OCI-LY7 (cell line): ENCODE data around the gene AVPR2. TPM values are rescaled to one million over a fixed set of nuclear protein-coding genes. Genes with fewer than 3 reads are reported as not detected.

Experiments used
- BruUV-seq: library from RNA; stranded (reverse); fragments of 400-500 nt; replicated peaks from 2 replicates; lab custom pipeline; 2021; lab: Mats Ljungman, UMichigan
- CTCF ChIA-PET: fragments of 300-600 bp; sonication (Branson Sonifier 250); formaldehyde crosslinking; loops from one replicate; lab custom pipeline; 2022; ENCODE audit warnings: antibody characterized with exemption; ENCODE audit not compliant: unreplicated experiment; lab: Charles Lee
- POLR2A ChIA-PET: fragments of 300-600 bp; sonication (Branson Sonifier 250); formaldehyde crosslinking; loops from one replicate; lab custom pipeline; 2022; ENCODE audit warnings: antibody characterized with exemption; lab: Charles Lee
- DNase-seq: peaks from one replicate; pipeline ENCODE4 v3.0.0-alpha.2; 2015; ENCODE audit warnings: low spot score
- H2AFZ ChIP-seq: fragments of 200-600 bp; sonication (generic), shearing (Covaris generic); 2 replicates; pipeline ENCODE4 v1.6.1; 2014; ENCODE audit warnings: mild to moderate bottlenecking, antibody characterized with exemption, low read length, moderate library complexity
- H3K27ac ChIP-seq: fragments of 200-600 bp; sonication (generic); 2 replicates; pipeline ENCODE4 v1.5.1; 2014; ENCODE audit warnings: mixed run types, low read depth, mild to moderate bottlenecking, moderate library complexity, low read length, inconsistent platforms; ENCODE audit not compliant: poor library complexity, severe bottlenecking
- H3K36me3 ChIP-seq: fragments of 200-600 bp; sonication (generic); 2 replicates; pipeline ENCODE4 v1.6.1; 2014; ENCODE audit warnings: mild to moderate bottlenecking, antibody characterized with exemption, low read length, moderate library complexity, mixed read lengths; ENCODE audit not compliant: insufficient read depth
- H3K4me1 ChIP-seq: fragments of 200-600 bp; sonication (generic); 2 replicates; pipeline ENCODE4 v1.5.1; 2014; ENCODE audit warnings: mild to moderate bottlenecking, low read length; ENCODE audit not compliant: insufficient read depth, poor library complexity, severe bottlenecking
- H3K4me2 ChIP-seq: fragments of 200-600 bp; sonication (generic); 2 replicates; pipeline ENCODE4 v1.6.1; 2014; ENCODE audit warnings: mild to moderate bottlenecking, low read length
- H3K4me3 ChIP-seq: fragments of 200-600 bp; sonication (generic); 2 replicates; pipeline ENCODE4 v1.5.1; 2014; ENCODE audit warnings: mild to moderate bottlenecking, low read depth, low read length; ENCODE audit not compliant: poor library complexity, severe bottlenecking
- H3K79me2 ChIP-seq: fragments of 200-600 bp; sonication (generic); 2 replicates; pipeline ENCODE4 v1.6.1; 2016; ENCODE audit warnings: low read depth, mild to moderate bottlenecking, low read length, moderate library complexity, mixed read lengths; ENCODE audit not compliant: insufficient read depth
- H3K9me2 ChIP-seq: fragments of 200-600 bp; sonication (generic); 2 replicates; pipeline ENCODE4 v1.6.1; 2016; ENCODE audit warnings: mild to moderate bottlenecking, low read length, mixed read lengths; ENCODE audit not compliant: insufficient read depth
- H3K9me3 ChIP-seq: fragments of 200-600 bp; sonication (generic); 2 replicates; pipeline ENCODE4 v1.6.1; 2014; ENCODE audit warnings: mild to moderate bottlenecking, mixed run types, low read length, mixed read lengths
- H4K20me1 ChIP-seq: fragments of 200-600 bp; sonication (generic); 2 replicates; pipeline ENCODE4 v1.6.1; 2014; ENCODE audit warnings: mild to moderate bottlenecking, antibody characterized with exemption, low read length, moderate library complexity, mixed read lengths; ENCODE audit not compliant: insufficient read depth
- EZH2phosphoT487 ChIP-seq: fragments of 200-600 bp; sonication (generic); IDR thresholded peaks from 2 replicates; pipeline ENCODE4 v1.6.1; 2018; ENCODE audit warnings: low read depth, borderline replicate concordance, mild to moderate bottlenecking, mixed run types, antibody characterized with exemption, low read length, moderate library complexity, mixed read lengths
- intact Hi-C: fragments of 100-400 bp; cut with micrococcal nuclease; formaldehyde crosslinking; loops from one replicate; pipeline ENCODE4 v1.10.0; 2022; ENCODE audit not compliant: unreplicated experiment
- total RNA-seq, 2 experiments: library from RNA; depleted of rRNA in 1 of 2; stranded (reverse); fragments of >200 nt in 1 of 2; shearing (Covaris generic) in 1 of 2; gene quantifications; 2 replicates each; pipeline ENCODE4 v1.2.3, GENCODE V29; 2014 to 2022
- TF ChIP-seq, protein P1 (sequence below): fragments of 200-600 bp; sonication (generic); conservative IDR thresholded peaks from 2 replicates; pipeline ENCODE4 v1.5.1; 2014; ENCODE audit warnings: mild to moderate bottlenecking, antibody characterized with exemption, low read length, moderate library complexity, mixed read lengths

Gene AVPR2
- total RNA-seq, 2 experiments from 2014 or later, result 0.09 TPM; not detected in 1

DNA sequence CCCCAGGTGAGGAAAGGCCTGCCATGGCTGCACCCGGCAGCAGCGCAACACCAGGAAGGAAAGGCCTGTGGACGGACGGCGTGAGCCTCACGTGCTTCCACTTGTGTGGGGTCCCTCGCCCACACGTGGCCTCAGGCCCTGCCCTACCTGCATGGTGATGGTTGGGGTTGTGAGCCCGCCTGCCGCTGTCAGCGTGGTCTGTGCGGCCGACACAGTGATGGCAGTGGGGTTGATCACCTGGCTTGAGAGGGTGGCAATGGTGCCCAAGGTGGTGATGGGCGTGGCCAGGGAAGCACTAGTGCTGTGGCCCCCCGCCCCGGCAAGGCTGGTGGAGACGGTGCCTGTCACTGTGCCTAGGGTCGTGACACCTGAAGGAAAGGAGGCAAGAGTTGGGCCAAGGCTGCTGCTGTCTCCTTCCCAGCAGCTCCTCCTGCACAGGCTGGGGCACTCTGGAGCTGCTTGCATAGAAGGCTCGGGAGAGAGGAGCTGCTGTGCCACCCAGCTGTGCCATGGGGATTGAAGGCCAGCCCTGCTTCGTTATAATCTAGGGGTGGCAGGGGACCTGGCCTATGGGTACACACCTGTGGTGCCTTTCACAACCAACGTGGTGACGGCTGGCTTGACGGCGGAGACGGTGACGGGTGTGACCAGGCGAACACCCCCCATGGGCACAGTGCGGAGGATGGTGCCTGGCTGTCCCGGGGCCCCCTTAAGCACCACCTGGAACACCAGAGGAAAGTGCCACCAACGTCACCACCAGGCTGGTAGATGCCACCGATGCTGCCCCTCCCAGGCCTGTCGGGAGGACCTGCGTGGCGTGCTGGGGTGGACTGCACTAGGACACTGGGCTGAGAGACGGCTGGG lies 51.8 kb downstream of the AVPR2 start:
- ChIA-PET POLR2A (no interaction called here), CTCF (no interaction called here)
- no peak overlapping the region for H2AFZ ChIP-seq
- no peak overlapping the region for H3K4me2 ChIP-seq
- H3K9me3 ChIP-seq, result no peaks in the 10 kb centered on the region
- no peak overlapping the region for H3K27ac ChIP-seq
- H3K4me1 ChIP-seq, result no peaks in the 10 kb centered on the region
- TF ChIP-seq EZH2phosphoT487, result no peak
- TF ChIP-seq, protein P1, sequence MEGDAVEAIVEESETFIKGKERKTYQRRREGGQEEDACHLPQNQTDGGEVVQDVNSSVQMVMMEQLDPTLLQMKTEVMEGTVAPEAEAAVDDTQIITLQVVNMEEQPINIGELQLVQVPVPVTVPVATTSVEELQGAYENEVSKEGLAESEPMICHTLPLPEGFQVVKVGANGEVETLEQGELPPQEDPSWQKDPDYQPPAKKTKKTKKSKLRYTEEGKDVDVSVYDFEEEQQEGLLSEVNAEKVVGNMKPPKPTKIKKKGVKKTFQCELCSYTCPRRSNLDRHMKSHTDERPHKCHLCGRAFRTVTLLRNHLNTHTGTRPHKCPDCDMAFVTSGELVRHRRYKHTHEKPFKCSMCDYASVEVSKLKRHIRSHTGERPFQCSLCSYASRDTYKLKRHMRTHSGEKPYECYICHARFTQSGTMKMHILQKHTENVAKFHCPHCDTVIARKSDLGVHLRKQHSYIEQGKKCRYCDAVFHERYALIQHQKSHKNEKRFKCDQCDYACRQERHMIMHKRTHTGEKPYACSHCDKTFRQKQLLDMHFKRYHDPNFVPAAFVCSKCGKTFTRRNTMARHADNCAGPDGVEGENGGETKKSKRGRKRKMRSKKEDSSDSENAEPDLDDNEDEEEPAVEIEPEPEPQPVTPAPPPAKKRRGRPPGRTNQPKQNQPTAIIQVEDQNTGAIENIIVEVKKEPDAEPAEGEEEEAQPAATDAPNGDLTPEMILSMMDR, result no peak
- H4K20me1 ChIP-seq, result no peaks in the 10 kb centered on the region
- no peaks in the 10 kb centered on the region for H3K9me2 ChIP-seq
- intact Hi-C loops, result no loop called here
- peaks cover 99% of the 10 kb centered on the region for H3K36me3 ChIP-seq
- no peak overlapping the region for H3K4me3 ChIP-seq
- H3K79me2 ChIP-seq, result no peaks in the 10 kb centered on the region
- DNase-seq, result no peak
- no TSS peak for BruUV-seq

Other genes with a start within 250 kb of the AVPR2 start
- 0.19 and 1.1 TPM in 2 replicates for gene PNCK, start 230.9 kb upstream of the AVPR2 start, total RNA-seq (2014; rRNA removed; shearing (Covaris generic))
- gene PNCK, start 230.9 kb upstream of the AVPR2 start, total RNA-seq (2022), result not detected in 2 replicates
- gene SLC6A8, start 216.7 kb upstream of the AVPR2 start, total RNA-seq (2014; rRNA removed; shearing (Covaris generic)), result not detected in 2 replicates
- gene SLC6A8, start 216.7 kb upstream of the AVPR2 start, total RNA-seq (2022), result not detected in 2 replicates
- 43.0 and 47.0 TPM in 2 replicates for gene BCAP31, start 180.3 kb upstream of the AVPR2 start, total RNA-seq (2014; rRNA removed; shearing (Covaris generic))
- gene BCAP31, start 180.3 kb upstream of the AVPR2 start, total RNA-seq (2022), result 69.3 and 72.0 TPM in 2 replicates
- 2.7 and 6.9 TPM in 2 replicates for gene ABCD1, start 179.8 kb upstream of the AVPR2 start, total RNA-seq (2014; rRNA removed; shearing (Covaris generic))
- 8.8 TPM in 2 replicates for gene ABCD1, start 179.8 kb upstream of the AVPR2 start, total RNA-seq (2022)
- gene PLXNB3, start 140.4 kb upstream of the AVPR2 start, total RNA-seq (2014; rRNA removed; shearing (Covaris generic)), result not detected in 2 replicates
- not detected in 2 replicates for gene PLXNB3, start 140.4 kb upstream of the AVPR2 start, total RNA-seq (2022)
- gene SRPK3, start 123.6 kb upstream of the AVPR2 start, total RNA-seq (2014; rRNA removed; shearing (Covaris generic)), result not detected in 2 replicates
- not detected in 2 replicates for gene SRPK3, start 123.6 kb upstream of the AVPR2 start, total RNA-seq (2022)
- 52.5 and 53.2 TPM in 2 replicates for gene IDH3G, start 110.3 kb upstream of the AVPR2 start, total RNA-seq (2014; rRNA removed; shearing (Covaris generic))
- 47.5 and 51.8 TPM in 2 replicates for gene IDH3G, start 110.3 kb upstream of the AVPR2 start, total RNA-seq (2022)
- gene SSR4, start 110.0 kb upstream of the AVPR2 start, total RNA-seq (2014; rRNA removed; shearing (Covaris generic)), result 121 and 165 TPM in 2 replicates
- gene SSR4, start 110.0 kb upstream of the AVPR2 start, total RNA-seq (2022), result 156 and 186 TPM in 2 replicates
- not detected in 2 replicates for gene PDZD4, start 74.1 kb upstream of the AVPR2 start, total RNA-seq (2014; rRNA removed; shearing (Covaris generic))
- not detected in 2 replicates for gene PDZD4, start 74.1 kb upstream of the AVPR2 start, total RNA-seq (2022)
- not detected in 2 replicates for gene L1CAM, start 18.5 kb upstream of the AVPR2 start, total RNA-seq (2014; rRNA removed; shearing (Covaris generic))
- not detected in 2 replicates for gene L1CAM, start 18.5 kb upstream of the AVPR2 start, total RNA-seq (2022)
- gene ARHGAP4, start 21.6 kb downstream of the AVPR2 start, total RNA-seq (2014; rRNA removed; shearing (Covaris generic)), result 126 and 127 TPM in 2 replicates
- gene ARHGAP4, start 21.6 kb downstream of the AVPR2 start, total RNA-seq (2022), result 119 and 128 TPM in 2 replicates
- 77.5 and 82.7 TPM in 2 replicates for gene NAA10, start 30.4 kb downstream of the AVPR2 start, total RNA-seq (2014; rRNA removed; shearing (Covaris generic))
- gene NAA10, start 30.4 kb downstream of the AVPR2 start, total RNA-seq (2022), result 90.5 and 105 TPM in 2 replicates
- gene RENBP, start 40.0 kb downstream of the AVPR2 start, total RNA-seq (2014; rRNA removed; shearing (Covaris generic)), result 2.8 and 3.6 TPM in 2 replicates
- 6.2 and 6.8 TPM in 2 replicates for gene RENBP, start 40.0 kb downstream of the AVPR2 start, total RNA-seq (2022)
- gene HCFC1, start 67.1 kb downstream of the AVPR2 start, total RNA-seq (2014; rRNA removed; shearing (Covaris generic)), result 51.9 and 64.2 TPM in 2 replicates
- gene HCFC1, start 67.1 kb downstream of the AVPR2 start, total RNA-seq (2022), result 134 TPM in 2 replicates
- gene TMEM187, start 68.1 kb downstream of the AVPR2 start, total RNA-seq (2014; rRNA removed; shearing (Covaris generic)), result 0.85 and 1.4 TPM in 2 replicates
- 3.2 and 4.5 TPM in 2 replicates for gene TMEM187, start 68.1 kb downstream of the AVPR2 start, total RNA-seq (2022)
- gene IRAK1, start 115.2 kb downstream of the AVPR2 start, total RNA-seq (2014; rRNA removed; shearing (Covaris generic)), result 56.8 and 75.5 TPM in 2 replicates
- gene IRAK1, start 115.2 kb downstream of the AVPR2 start, total RNA-seq (2022), result 119 and 136 TPM in 2 replicates
- gene MECP2, start 193.0 kb downstream of the AVPR2 start, total RNA-seq (2014; rRNA removed; shearing (Covaris generic)), result 31.2 and 45.8 TPM in 2 replicates
- 48.6 and 50.2 TPM in 2 replicates for gene MECP2, start 193.0 kb downstream of the AVPR2 start, total RNA-seq (2022)
- not detected in 2 replicates for gene OPN1LW, start 239.6 kb downstream of the AVPR2 start, total RNA-seq (2014; rRNA removed; shearing (Covaris generic))
- not detected in 2 replicates for gene OPN1LW, start 239.6 kb downstream of the AVPR2 start, total RNA-seq (2022)